ENCODE data around the gene B3GNT5. TPM values are rescaled to one million over a fixed set of nuclear protein-coding genes. Genes with fewer than 3 reads are reported as not detected.

The B3GNT5 gene
- total RNA-seq, 1 experiment from 2014 or later: 7.7 TPM

DNA sequence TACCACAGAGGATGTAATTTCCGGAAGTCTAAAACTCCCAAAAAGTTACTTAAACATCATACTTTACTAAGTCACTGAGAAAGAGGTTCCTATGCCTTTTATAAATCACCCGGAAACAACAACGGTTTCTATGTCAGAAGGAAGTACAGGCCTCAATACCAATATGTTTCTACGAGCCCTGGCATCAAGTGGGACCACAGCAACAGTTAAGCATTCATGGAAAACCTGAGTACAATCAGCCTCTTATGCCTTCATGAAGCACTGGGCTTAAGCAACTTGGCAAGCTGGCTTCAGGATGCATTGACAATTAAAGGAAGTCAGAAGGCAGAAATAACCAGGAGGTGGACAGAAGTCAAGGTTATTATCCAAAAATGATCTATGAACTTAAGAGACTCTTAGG is 19.1 kb upstream of the B3GNT5 start:
- ATAC-seq: no peak
- ChIA-PET POLR2A (no interaction called here), CTCF (no interaction called here)
- Mint-ChIP-seq H3K9me3 (0 out of 2 replicates have a peak, but pooled peaks cover 4% of the 10 kb centered on the region), H3K27me3 (ENCODE audit: low read depth) (no peaks in the 10 kb centered on the region), H3K4me3 (no peak overlapping the region), H3K27ac (no peak overlapping the region), H3K4me1 (no peaks in the 10 kb centered on the region), H3K36me3 (no peaks in the 10 kb centered on the region)
- TF ChIP-seq ZNF219 (CRISPR knock-in tag; IDR thresholded peaks at IDR 0.05; ENCODE audit: borderline replicate concordance) (no peak), NR1H2 (CRISPR knock-in tag; IDR thresholded peaks at IDR 0.05) (no peak), FOXP1 (CRISPR knock-in tag; IDR thresholded peaks at IDR 0.05; ENCODE audit: borderline replicate concordance) (no peak), HMGA2 (CRISPR knock-in tag; IDR thresholded peaks at IDR 0.05) (no peak), PRRX2 (CRISPR knock-in tag; IDR thresholded peaks at IDR 0.05) (no peak)
- TF ChIP-seq, protein P1, sequence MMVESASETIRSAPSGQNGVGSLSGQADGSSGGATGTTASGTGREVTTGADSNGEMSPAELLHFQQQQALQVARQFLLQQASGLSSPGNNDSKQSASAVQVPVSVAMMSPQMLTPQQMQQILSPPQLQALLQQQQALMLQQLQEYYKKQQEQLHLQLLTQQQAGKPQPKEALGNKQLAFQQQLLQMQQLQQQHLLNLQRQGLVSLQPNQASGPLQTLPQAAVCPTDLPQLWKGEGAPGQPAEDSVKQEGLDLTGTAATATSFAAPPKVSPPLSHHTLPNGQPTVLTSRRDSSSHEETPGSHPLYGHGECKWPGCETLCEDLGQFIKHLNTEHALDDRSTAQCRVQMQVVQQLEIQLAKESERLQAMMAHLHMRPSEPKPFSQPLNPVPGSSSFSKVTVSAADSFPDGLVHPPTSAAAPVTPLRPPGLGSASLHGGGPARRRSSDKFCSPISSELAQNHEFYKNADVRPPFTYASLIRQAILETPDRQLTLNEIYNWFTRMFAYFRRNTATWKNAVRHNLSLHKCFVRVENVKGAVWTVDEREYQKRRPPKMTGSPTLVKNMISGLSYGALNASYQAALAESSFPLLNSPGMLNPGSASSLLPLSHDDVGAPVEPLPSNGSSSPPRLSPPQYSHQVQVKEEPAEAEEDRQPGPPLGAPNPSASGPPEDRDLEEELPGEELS (CRISPR knock-in tag; IDR thresholded peaks at IDR 0.05): no peak
- TF ChIP-seq, protein P2, sequence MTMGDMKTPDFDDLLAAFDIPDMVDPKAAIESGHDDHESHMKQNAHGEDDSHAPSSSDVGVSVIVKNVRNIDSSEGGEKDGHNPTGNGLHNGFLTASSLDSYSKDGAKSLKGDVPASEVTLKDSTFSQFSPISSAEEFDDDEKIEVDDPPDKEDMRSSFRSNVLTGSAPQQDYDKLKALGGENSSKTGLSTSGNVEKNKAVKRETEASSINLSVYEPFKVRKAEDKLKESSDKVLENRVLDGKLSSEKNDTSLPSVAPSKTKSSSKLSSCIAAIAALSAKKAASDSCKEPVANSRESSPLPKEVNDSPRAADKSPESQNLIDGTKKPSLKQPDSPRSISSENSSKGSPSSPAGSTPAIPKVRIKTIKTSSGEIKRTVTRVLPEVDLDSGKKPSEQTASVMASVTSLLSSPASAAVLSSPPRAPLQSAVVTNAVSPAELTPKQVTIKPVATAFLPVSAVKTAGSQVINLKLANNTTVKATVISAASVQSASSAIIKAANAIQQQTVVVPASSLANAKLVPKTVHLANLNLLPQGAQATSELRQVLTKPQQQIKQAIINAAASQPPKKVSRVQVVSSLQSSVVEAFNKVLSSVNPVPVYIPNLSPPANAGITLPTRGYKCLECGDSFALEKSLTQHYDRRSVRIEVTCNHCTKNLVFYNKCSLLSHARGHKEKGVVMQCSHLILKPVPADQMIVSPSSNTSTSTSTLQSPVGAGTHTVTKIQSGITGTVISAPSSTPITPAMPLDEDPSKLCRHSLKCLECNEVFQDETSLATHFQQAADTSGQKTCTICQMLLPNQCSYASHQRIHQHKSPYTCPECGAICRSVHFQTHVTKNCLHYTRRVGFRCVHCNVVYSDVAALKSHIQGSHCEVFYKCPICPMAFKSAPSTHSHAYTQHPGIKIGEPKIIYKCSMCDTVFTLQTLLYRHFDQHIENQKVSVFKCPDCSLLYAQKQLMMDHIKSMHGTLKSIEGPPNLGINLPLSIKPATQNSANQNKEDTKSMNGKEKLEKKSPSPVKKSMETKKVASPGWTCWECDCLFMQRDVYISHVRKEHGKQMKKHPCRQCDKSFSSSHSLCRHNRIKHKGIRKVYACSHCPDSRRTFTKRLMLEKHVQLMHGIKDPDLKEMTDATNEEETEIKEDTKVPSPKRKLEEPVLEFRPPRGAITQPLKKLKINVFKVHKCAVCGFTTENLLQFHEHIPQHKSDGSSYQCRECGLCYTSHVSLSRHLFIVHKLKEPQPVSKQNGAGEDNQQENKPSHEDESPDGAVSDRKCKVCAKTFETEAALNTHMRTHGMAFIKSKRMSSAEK (CRISPR knock-in tag; IDR thresholded peaks at IDR 0.05; ENCODE audit: borderline replicate concordance): no peak
- TF ChIP-seq, protein P3, sequence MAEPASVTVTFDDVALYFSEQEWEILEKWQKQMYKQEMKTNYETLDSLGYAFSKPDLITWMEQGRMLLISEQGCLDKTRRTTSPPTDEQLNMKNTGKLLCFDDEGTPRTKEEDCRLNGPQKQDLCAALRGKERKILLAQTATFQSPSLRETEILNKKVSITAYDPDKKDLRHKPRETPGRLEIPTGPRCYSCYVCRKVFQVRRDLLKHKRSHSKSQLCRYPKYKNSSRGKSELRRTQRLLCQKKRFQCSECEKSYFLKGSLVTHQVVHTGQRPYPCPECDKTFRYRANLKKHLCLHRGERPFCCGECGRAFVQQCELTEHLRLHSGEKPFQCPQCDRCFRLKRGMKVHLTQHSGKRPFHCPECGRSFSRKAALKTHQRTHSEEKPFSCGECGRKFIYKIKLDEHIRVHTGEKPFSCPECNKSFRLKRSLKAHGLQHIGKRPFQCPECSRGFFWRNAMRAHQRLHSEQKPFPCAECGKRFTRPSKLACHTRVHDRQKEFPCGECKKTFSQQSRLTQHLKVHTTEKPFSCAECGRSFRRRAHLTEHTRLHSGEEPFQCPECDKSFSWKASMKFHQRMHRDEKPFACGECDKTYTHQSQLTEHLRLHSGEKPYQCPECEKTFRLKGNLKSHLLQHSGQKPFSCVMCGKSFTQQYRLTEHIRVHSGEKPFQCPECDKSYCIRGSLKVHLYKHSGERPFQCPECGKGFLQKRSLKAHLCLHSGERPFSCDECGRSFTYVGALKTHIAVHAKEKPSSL (CRISPR knock-in tag; conservative IDR thresholded peaks at IDR 0.05): no peak
- no peak for DNase-seq (ENCODE audit: low spot score)

DNA sequence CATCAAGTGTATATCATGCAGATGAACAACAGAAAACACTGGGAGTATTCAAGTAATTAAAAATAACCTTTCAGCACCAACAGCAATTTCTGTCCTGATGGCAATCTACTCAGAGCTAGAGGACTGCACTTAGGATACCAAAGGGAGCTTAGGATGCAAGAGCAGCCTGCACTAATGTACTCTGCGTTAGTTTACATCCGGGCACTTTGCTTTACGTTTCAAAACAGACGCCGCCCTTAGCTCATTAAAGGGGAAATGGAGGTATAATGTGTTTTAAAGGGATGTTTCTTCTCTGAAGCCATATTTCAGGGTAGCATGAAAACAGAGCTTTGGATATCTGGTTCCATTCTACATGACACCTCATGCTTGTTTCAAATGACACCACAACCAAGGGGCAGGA is 14.0 kb upstream of the B3GNT5 start:
- ChIA-PET CTCF (interaction anchor here (0.7 kb wide), 1 partner anchor 63 kb away, joined by 4 read pairs; no protein-coding TSS in a partner anchor), POLR2A (no interaction called here)
- peaks cover 30% of the 10 kb centered on the region for H3K36me3 Mint-ChIP-seq
- H3K4me1 Mint-ChIP-seq: no peaks in the 10 kb centered on the region
- DNase-seq (ENCODE audit: low spot score): no peak
- H3K27me3 Mint-ChIP-seq (ENCODE audit: low read depth): peaks cover 7% of the 10 kb centered on the region
- no peak overlapping the region for H3K4me3 Mint-ChIP-seq
- ATAC-seq: no peak
- H3K27ac Mint-ChIP-seq: no peak overlapping the region
- peaks cover 36% of the 10 kb centered on the region for H3K9me3 Mint-ChIP-seq
- TF ChIP-seq SP1 (CRISPR knock-in tag; conservative IDR thresholded peaks at IDR 0.05): no peak
- no peak for TF ChIP-seq ETV6 (CRISPR knock-in tag; IDR thresholded peaks at IDR 0.05)
- TF ChIP-seq, protein P4, sequence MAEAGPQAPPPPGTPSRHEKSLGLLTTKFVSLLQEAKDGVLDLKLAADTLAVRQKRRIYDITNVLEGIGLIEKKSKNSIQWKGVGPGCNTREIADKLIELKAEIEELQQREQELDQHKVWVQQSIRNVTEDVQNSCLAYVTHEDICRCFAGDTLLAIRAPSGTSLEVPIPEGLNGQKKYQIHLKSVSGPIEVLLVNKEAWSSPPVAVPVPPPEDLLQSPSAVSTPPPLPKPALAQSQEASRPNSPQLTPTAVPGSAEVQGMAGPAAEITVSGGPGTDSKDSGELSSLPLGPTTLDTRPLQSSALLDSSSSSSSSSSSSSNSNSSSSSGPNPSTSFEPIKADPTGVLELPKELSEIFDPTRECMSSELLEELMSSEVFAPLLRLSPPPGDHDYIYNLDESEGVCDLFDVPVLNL (CRISPR knock-in tag; IDR thresholded peaks at IDR 0.05; ENCODE audit: borderline replicate concordance, low read depth): no peak
- TF ChIP-seq NR1H2 (CRISPR knock-in tag; IDR thresholded peaks at IDR 0.05): no peak
- TF ChIP-seq CREB1 (CRISPR knock-in tag; IDR thresholded peaks at IDR 0.05): no peak
- no peak for TF ChIP-seq SMAD3 (CRISPR knock-in tag; IDR thresholded peaks at IDR 0.05; ENCODE audit: borderline replicate concordance)
- TF ChIP-seq, protein P5, sequence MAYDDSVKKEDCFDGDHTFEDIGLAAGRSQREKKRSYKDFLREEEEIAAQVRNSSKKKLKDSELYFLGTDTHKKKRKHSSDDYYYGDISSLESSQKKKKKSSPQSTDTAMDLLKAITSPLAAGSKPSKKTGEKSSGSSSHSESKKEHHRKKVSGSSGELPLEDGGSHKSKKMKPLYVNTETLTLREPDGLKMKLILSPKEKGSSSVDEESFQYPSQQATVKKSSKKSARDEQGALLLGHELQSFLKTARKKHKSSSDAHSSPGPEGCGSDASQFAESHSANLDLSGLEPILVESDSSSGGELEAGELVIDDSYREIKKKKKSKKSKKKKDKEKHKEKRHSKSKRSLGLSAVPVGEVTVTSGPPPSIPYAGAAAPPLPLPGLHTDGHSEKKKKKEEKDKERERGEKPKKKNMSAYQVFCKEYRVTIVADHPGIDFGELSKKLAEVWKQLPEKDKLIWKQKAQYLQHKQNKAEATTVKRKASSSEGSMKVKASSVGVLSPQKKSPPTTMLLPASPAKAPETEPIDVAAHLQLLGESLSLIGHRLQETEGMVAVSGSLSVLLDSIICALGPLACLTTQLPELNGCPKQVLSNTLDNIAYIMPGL (CRISPR knock-in tag; IDR thresholded peaks at IDR 0.05): no peak
- TF ChIP-seq, protein P1 (CRISPR knock-in tag; IDR thresholded peaks at IDR 0.05): no peak
- TF ChIP-seq ESRRA (CRISPR knock-in tag; IDR thresholded peaks at IDR 0.05; ENCODE audit: borderline replicate concordance): no peak
- TF ChIP-seq FOXJ3 (CRISPR knock-in tag; IDR thresholded peaks at IDR 0.05; ENCODE audit: borderline replicate concordance): no peak
- TF ChIP-seq, protein P6, sequence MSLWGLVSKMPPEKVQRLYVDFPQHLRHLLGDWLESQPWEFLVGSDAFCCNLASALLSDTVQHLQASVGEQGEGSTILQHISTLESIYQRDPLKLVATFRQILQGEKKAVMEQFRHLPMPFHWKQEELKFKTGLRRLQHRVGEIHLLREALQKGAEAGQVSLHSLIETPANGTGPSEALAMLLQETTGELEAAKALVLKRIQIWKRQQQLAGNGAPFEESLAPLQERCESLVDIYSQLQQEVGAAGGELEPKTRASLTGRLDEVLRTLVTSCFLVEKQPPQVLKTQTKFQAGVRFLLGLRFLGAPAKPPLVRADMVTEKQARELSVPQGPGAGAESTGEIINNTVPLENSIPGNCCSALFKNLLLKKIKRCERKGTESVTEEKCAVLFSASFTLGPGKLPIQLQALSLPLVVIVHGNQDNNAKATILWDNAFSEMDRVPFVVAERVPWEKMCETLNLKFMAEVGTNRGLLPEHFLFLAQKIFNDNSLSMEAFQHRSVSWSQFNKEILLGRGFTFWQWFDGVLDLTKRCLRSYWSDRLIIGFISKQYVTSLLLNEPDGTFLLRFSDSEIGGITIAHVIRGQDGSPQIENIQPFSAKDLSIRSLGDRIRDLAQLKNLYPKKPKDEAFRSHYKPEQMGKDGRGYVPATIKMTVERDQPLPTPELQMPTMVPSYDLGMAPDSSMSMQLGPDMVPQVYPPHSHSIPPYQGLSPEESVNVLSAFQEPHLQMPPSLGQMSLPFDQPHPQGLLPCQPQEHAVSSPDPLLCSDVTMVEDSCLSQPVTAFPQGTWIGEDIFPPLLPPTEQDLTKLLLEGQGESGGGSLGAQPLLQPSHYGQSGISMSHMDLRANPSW (CRISPR knock-in tag; conservative IDR thresholded peaks at IDR 0.05; ENCODE audit: low read depth): no peak
- TF ChIP-seq HMGA2 (CRISPR knock-in tag; IDR thresholded peaks at IDR 0.05): no peak
- no peak for TF ChIP-seq TEAD1 (CRISPR knock-in tag; IDR thresholded peaks at IDR 0.05)
